Smooth muscle cell (in vitro differentiated cells): ENCODE results near the gene CELF6. TPM values are rescaled to one million over a fixed set of nuclear protein-coding genes. Genes with fewer than 3 reads are reported as not detected.

Experiments
- DNase-seq: peaks from one replicate; lab custom pipeline; 2025; ENCODE audit not compliant: unreplicated experiment; lab: John Stamatoyannopoulos, UW
- H2AFZ ChIP-seq: fragments of 200-600 bp; sonication (generic); 2 replicates; pipeline ENCODE4 v1.6.0; 2016; ENCODE audit warnings: antibody characterized with exemption, low read depth, mild to moderate bottlenecking
- H3F3A ChIP-seq: fragments of 200-600 bp; sonication (generic); 2 replicates; pipeline ENCODE4 v1.6.0; 2017; ENCODE audit warnings: antibody characterized with exemption, low read depth
- H3K27ac ChIP-seq: fragments of 200-600 bp; sonication (generic); 2 replicates; pipeline ENCODE4 v1.5.1; 2016; ENCODE audit warnings: low read depth, mild to moderate bottlenecking
- H3K27me3 ChIP-seq: fragments of 200-600 bp; sonication (generic); 2 replicates; pipeline ENCODE4 v1.6.1; 2016; ENCODE audit warnings: low read depth, mild to moderate bottlenecking
- H3K36me3 ChIP-seq: fragments of 200-600 bp; sonication (generic); 2 replicates; pipeline ENCODE4 v1.5.1; 2016; ENCODE audit warnings: low read depth
- H3K4me1 ChIP-seq: fragments of 200-600 bp; sonication (generic); 2 replicates; pipeline ENCODE4 v1.5.1; 2016; ENCODE audit warnings: low read depth
- H3K4me2 ChIP-seq: fragments of 200-600 bp; sonication (generic); 2 replicates; pipeline ENCODE4 v1.6.0; 2016; ENCODE audit warnings: mild to moderate bottlenecking
- H3K4me3 ChIP-seq: fragments of 200-600 bp; sonication (generic); 2 replicates; pipeline ENCODE4 v1.5.1; 2016; ENCODE audit warnings: mild to moderate bottlenecking
- H3K79me2 ChIP-seq: fragments of 200-600 bp; sonication (generic); 2 replicates; pipeline ENCODE4 v1.6.0; 2016; ENCODE audit warnings: low read depth, mild to moderate bottlenecking
- H3K9ac ChIP-seq: fragments of 200-600 bp; sonication (generic); 2 replicates; pipeline ENCODE4 v1.6.0; 2016; ENCODE audit warnings: low read depth
- H3K9me3 ChIP-seq: fragments of 200-600 bp; sonication (generic); replicated peaks from 2 replicates; pipeline ENCODE4 v1.5.1; 2016; ENCODE audit warnings: low read depth
- H4K20me1 ChIP-seq: fragments of 200-600 bp; sonication (generic); 2 replicates; pipeline ENCODE4 v1.6.0; 2016; ENCODE audit warnings: low read depth
- CTCF ChIP-seq: fragments of 200-600 bp; sonication (generic); IDR thresholded peaks from 2 replicates; pipeline ENCODE4 v1.5.1; 2017; ENCODE audit warnings: borderline replicate concordance, mild to moderate bottlenecking, antibody characterized with exemption; ENCODE audit not compliant: insufficient read depth, poor library complexity, severe bottlenecking
- WGBS: methylation state at CpG from one replicate; pipeline ENCODE4 v1.1.7; 2016; ENCODE audit warnings: low lambda C conversion rate; 5-methylcytosine and 5-hydroxymethylcytosine counted together
- polyA plus RNA-seq: library from polyadenylated mRNA; unstranded; fragments of >200 nt; fragmentation: Nextera tagmentation; extraction: Ambion mirVana; gene quantifications from 2 replicates; pipeline ENCODE4 v1.2.1, GENCODE V29; 2016
- total RNA-seq: library from RNA; depleted of rRNA; stranded (reverse); fragments of >200 nt; gene quantifications from 2 replicates; pipeline ENCODE4 v1.2.3, GENCODE V29; 2014

The CELF6 gene
- total and polyA plus RNA-seq, 2 experiments from 2014 or later = 0.43 to 1.9 TPM

DNA sequence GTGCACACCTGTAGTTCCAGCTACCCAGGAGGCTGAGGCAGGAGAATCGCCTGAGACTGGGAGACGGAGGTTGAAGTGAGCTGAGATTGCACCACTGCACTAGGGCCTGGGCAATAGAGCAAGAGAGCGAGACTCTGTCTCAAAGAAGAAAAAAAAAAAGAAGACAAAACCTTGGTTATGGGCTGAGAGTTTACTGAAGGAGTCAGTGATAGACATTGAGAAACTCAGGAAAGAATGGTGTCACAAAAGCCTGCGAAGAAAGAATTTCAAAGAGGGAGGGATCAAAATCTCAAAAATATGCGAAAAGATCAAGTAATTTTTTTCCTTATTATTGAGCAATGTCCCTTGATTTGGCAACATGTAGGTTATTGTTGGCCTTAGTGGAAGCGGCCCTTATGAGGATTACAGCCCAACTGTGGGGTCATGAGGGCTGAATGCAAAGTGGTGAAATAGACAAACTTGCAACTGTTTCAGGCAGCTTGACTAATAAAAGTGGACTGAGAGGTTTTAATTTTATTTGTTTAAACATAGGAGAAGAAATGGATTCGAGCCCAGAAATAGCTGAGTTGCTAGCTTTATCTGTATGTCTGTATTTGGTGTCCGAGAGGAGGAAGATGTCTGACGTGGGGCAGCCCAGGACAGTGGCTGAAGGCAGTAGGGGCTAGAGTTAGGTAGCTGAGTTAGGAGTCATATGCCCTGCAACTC, 18.8 kb upstream of the CELF6 start:
- Histone ChIP-seq H2AFZ (no peak overlapping the region), H3F3A (no peaks in the 10 kb centered on the region), H4K20me1 (no peaks in the 10 kb centered on the region), H3K4me3 (no peak overlapping the region), H3K27me3 (no peaks in the 10 kb centered on the region), H3K79me2 (no peaks in the 10 kb centered on the region), H3K4me2 (no peak overlapping the region), H3K9me3 (no peaks in the 10 kb centered on the region), H3K36me3 (no peaks in the 10 kb centered on the region), H3K27ac (no peak overlapping the region), H3K4me1 (no peaks in the 10 kb centered on the region), H3K9ac (no peak overlapping the region)
- DNase-seq = no peak
- WGBS = 94% methylated on average over 9 of the region's 9 CpGs
- no peak for TF ChIP-seq CTCF

GRCh38 chr15:72338148-72338547, 18.2 kb upstream of the CELF6 start:
- H2AFZ ChIP-seq = no peak overlapping the region
- no peak for TF ChIP-seq CTCF
- no peak overlapping the region for H3K4me2 ChIP-seq
- H3K9ac ChIP-seq = no peak overlapping the region
- no peaks in the 10 kb centered on the region for H3K9me3 ChIP-seq
- H3F3A ChIP-seq = no peaks in the 10 kb centered on the region
- no peaks in the 10 kb centered on the region for H3K4me1 ChIP-seq
- DNase-seq = no peak
- no peaks in the 10 kb centered on the region for H3K36me3 ChIP-seq
- no peak overlapping the region for H3K4me3 ChIP-seq
- H3K27me3 ChIP-seq = no peaks in the 10 kb centered on the region
- no peaks in the 10 kb centered on the region for H3K79me2 ChIP-seq
- H3K27ac ChIP-seq = no peak overlapping the region
- no peaks in the 10 kb centered on the region for H4K20me1 ChIP-seq
- WGBS = 100% methylated on average over 2 of the region's 2 CpGs

DNA sequence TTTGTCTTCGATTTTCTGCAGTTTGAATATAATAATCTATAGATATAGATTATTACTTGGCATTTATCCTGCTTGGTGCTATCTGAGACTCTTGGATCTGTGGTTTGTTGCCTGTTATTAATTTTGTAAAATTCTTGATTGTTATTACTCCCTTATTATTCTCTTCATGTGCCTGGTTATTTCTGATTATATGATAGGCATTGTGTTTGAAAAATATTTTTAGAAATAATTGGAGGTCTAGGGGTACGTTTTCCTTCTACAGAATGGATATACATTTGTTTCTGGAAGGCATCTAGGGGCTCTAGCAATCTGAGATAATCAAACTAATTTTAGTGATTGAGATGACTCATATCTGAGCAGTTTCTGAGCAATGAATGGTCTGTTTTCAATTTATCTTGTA, 14.9 kb upstream of the CELF6 start:
- Histone ChIP-seq H2AFZ (no peak overlapping the region), H3K79me2 (no peaks in the 10 kb centered on the region), H3K4me3 (no peak overlapping the region), H3K9ac (no peak overlapping the region), H3K9me3 (no peaks in the 10 kb centered on the region), H4K20me1 (no peaks in the 10 kb centered on the region), H3F3A (no peaks in the 10 kb centered on the region), H3K4me2 (no peak overlapping the region), H3K27ac (no peak overlapping the region), H3K27me3 (no peaks in the 10 kb centered on the region), H3K36me3 (no peaks in the 10 kb centered on the region), H3K4me1 (no peaks in the 10 kb centered on the region)
- WGBS = 93% methylated on average over 2 of the region's 2 CpGs
- no peak for TF ChIP-seq CTCF
- no peak for DNase-seq

- no peaks in the 10 kb centered on the region for H3F3A ChIP-seq
- H3K36me3 ChIP-seq = no peaks in the 10 kb centered on the region
- H3K4me2 ChIP-seq = no peak overlapping the region
- DNase-seq = no peak
- H3K79me2 ChIP-seq = no peaks in the 10 kb centered on the region
- H3K4me3 ChIP-seq = no peak overlapping the region
- H3K9ac ChIP-seq = no peak overlapping the region
- TF ChIP-seq CTCF = no peak
- no peaks in the 10 kb centered on the region for H3K9me3 ChIP-seq
- no peaks in the 10 kb centered on the region for H3K27me3 ChIP-seq
- H3K27ac ChIP-seq = no peak overlapping the region
- no peaks in the 10 kb centered on the region for H4K20me1 ChIP-seq
- H3K4me1 ChIP-seq = no peaks in the 10 kb centered on the region
- WGBS = 86% methylated on average over 3 of the region's 3 CpGs
- H2AFZ ChIP-seq = no peak overlapping the region
Observed at GRCh38 chr15:72331021-72331420, 11.1 kb upstream of the CELF6 start.
